Type B pancreatic cell (in vitro differentiated cells): ENCODE results near the gene NRDE2. TPM values are rescaled to one million over a fixed set of nuclear protein-coding genes. Genes with fewer than 3 reads are reported as not detected.

Experiments used
- DNase-seq: peaks from one replicate; pipeline ENCODE4 v3.0.0; 2021; ENCODE audit warnings: mixed read lengths; ENCODE audit not compliant: unreplicated experiment; ENCODE audit errors: extremely low spot score
- H3K27ac Mint-ChIP-seq: 2 replicates; pipeline ENCODE4 v1.8.0; 2021; ENCODE audit warnings: mild to moderate bottlenecking, mixed read lengths
- H3K27me3 Mint-ChIP-seq: 2 replicates; pipeline ENCODE4 v1.8.0; 2021; ENCODE audit warnings: mixed read lengths
- H3K36me3 Mint-ChIP-seq: 2 replicates; pipeline ENCODE4 v1.8.0; 2021; ENCODE audit warnings: mixed read lengths
- H3K4me1 Mint-ChIP-seq: one replicate; pipeline ENCODE4 v1.8.0; 2021; ENCODE audit warnings: mixed read lengths; ENCODE audit not compliant: unreplicated experiment
- H3K4me3 Mint-ChIP-seq: 2 replicates; pipeline ENCODE4 v1.8.0; 2021; ENCODE audit warnings: mild to moderate bottlenecking, mixed read lengths
- H3K9me3 Mint-ChIP-seq: 2 replicates; pipeline ENCODE4 v1.8.0; 2021; ENCODE audit warnings: mixed read lengths
- long read RNA-seq: library from polyadenylated mRNA; unstranded; transcript quantifications from one replicate; pipeline ENCODE4 v2.0.0, GENCODE V29; 2020
- total RNA-seq: library from RNA; stranded (reverse); gene quantifications from 2 replicates; pipeline ENCODE4 v1.2.1, GENCODE V29; 2021; ENCODE audit warnings: low replicate concordance
- TF ChIP-seq, protein P1 (sequence below): fragments of 200-600 bp; sonication (generic); conservative IDR thresholded peaks from 2 replicates; pipeline ENCODE4 v1.5.0; 2021; ENCODE audit warnings: antibody characterized with exemption, mild to moderate bottlenecking

The NRDE2 gene
- 17.5 and 22.8 TPM in 2 replicates for total RNA-seq
- long read RNA-seq, full-length matches to known transcripts, result 8 of 21 reads
- long read RNA-seq, partial matches to known transcripts, result 9 of 21 reads
- long read RNA-seq, other reads (novel, unspliced or antisense), result 4 of 21 reads

DNA sequence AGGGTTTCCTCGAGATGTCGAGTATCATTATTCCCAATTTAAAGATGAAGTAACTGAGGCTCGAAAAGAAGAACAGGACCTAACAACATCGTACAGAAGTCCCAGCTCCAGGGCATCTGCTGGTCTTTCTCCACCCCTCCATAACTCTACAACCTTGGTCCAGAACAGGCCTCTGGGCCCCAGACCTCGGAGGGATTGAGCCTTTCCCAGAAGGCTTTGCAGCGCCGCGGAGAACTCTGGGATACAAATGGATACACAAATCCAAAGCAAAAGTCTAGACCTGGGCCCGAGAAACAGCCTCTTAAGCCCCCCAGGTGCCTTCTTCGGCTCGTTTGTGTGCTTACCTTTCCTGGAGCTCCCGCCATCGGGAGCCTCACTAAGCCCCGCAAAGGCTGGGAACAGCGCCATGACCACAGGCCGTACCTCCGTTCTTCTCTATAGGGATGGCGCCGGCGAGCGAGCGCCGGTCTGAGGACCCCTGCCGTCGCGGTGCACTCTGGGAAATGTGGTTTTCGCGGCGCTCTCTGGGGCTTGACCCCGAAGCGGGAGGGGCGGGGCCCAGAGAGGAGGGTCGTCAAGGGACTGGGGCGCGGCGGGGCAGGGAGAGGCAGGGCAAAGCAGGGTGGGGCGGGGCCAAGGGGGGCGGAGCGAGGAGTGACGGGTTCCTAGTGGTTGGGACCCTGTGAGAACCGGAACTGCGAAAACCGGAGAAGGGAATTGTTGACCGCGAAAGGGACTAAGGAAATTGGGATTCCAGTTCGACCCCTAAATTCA is at the start of gene NRDE2:
Gene NRDE2 (minus strand): TSS at position 445 of the 774 bp plus-strand sequence. CDS start 37 bp downstream, at position 408.
- Mint-ChIP-seq H3K27ac (peak within 1 kb of the TSS; percentile 94), H3K9me3 (peaks cover 5% of the 10 kb centered on the region), H3K4me3 (peak within 1 kb of the TSS; percentile 94), H3K27me3 (peaks cover 15% of the 10 kb centered on the region), H3K36me3 (peaks cover 4% of the 10 kb centered on the region), H3K4me1 (peaks cover 19% of the 10 kb centered on the region)
- TF ChIP-seq, protein P1, sequence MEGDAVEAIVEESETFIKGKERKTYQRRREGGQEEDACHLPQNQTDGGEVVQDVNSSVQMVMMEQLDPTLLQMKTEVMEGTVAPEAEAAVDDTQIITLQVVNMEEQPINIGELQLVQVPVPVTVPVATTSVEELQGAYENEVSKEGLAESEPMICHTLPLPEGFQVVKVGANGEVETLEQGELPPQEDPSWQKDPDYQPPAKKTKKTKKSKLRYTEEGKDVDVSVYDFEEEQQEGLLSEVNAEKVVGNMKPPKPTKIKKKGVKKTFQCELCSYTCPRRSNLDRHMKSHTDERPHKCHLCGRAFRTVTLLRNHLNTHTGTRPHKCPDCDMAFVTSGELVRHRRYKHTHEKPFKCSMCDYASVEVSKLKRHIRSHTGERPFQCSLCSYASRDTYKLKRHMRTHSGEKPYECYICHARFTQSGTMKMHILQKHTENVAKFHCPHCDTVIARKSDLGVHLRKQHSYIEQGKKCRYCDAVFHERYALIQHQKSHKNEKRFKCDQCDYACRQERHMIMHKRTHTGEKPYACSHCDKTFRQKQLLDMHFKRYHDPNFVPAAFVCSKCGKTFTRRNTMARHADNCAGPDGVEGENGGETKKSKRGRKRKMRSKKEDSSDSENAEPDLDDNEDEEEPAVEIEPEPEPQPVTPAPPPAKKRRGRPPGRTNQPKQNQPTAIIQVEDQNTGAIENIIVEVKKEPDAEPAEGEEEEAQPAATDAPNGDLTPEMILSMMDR, result no peak
- DNase-seq, result peak; percentile 99

DNA sequence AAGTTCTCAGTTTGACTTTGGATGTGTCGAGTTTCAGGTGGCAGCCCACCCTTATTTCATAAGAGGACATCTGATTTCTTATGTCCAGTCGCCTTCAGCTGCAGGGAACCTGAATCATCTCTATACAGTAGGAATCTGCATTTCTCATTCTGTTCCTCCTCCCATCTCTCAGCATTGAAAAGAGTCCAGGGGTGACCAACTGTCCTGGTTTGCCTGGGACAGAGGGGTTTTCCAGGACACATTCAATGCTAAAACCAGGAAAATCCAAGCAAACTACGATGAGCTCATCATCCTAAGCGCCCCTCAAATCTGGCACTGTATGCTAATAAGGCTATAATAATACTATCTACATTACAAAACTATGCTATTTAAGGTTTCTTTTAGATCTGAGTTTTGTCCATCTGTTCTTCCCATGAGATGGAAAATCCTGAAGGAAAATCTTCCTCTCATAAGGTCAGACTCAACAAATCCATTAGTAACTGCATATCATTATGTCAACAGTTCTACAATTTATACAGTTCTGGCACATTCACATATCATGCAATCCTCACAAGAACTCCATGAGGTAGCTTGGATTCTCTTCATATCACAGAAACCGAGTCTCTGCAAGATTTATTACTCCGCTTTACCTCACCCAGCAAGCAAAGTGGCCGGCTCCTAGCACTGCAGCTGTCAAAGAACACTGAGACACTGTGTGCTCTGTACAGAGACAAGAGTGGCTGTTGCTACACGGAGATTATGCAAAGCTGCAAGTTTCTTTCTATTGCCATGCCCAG is 49.5 kb upstream of the NRDE2 start:
- H3K4me3 Mint-ChIP-seq, result peak overlapping the region; percentile 50
- TF ChIP-seq, protein P1, result no peak
- H3K27ac Mint-ChIP-seq, result no peak overlapping the region
- no peak for DNase-seq
- no peaks in the 10 kb centered on the region for H3K9me3 Mint-ChIP-seq
- H3K36me3 Mint-ChIP-seq, result no peaks in the 10 kb centered on the region
- no peaks in the 10 kb centered on the region for H3K27me3 Mint-ChIP-seq
- H3K4me1 Mint-ChIP-seq, result peaks cover 9% of the 10 kb centered on the region

GRCh38 chr14:90379106-90379505 is 47.4 kb upstream of the NRDE2 start:
- H3K27me3 Mint-ChIP-seq, result no peaks in the 10 kb centered on the region
- H3K4me1 Mint-ChIP-seq, result peaks cover 2% of the 10 kb centered on the region
- H3K27ac Mint-ChIP-seq, result no peak overlapping the region
- H3K4me3 Mint-ChIP-seq, result no peak overlapping the region
- no peak for DNase-seq
- TF ChIP-seq, protein P1, result no peak
- H3K36me3 Mint-ChIP-seq, result no peaks in the 10 kb centered on the region
- no peaks in the 10 kb centered on the region for H3K9me3 Mint-ChIP-seq

DNA sequence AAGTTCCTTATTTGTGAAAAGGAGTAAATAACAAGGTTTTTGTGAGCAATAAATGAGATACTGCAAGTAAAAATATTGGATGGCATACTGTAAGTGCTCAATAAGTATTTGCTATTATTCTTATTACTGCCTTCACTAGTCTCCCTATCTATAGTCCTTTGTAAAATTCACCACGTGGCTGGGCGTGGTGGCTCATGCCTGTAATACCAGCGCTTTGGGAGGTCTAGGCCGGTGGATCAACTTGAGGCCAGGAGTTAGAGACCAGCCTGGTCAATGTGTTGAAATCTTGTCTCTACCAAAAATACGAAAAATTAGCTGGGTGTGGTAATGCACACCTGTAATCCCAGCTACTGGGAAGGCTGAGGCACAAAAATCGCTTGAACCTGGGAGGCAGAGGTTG is 46.5 kb upstream of the NRDE2 start:
- Mint-ChIP-seq H3K36me3 (no peaks in the 10 kb centered on the region), H3K27ac (no peak overlapping the region), H3K4me1 (no peaks in the 10 kb centered on the region), H3K9me3 (no peaks in the 10 kb centered on the region), H3K27me3 (no peaks in the 10 kb centered on the region), H3K4me3 (no peak overlapping the region)
- DNase-seq, result no peak
- TF ChIP-seq, protein P1, result no peak

GRCh38 chr14:90375934-90376333 is 44.2 kb upstream of the NRDE2 start:
- Mint-ChIP-seq H3K4me1 (no peaks in the 10 kb centered on the region), H3K4me3 (no peak overlapping the region), H3K27ac (no peak overlapping the region), H3K9me3 (no peaks in the 10 kb centered on the region), H3K27me3 (no peaks in the 10 kb centered on the region), H3K36me3 (no peaks in the 10 kb centered on the region)
- DNase-seq, result no peak
- TF ChIP-seq, protein P1, result no peak
